PFSK-1 (cell line): ENCODE results near the gene PLPP6.

Source experiments
- POLR2AphosphoS5 ChIP-seq: IDR thresholded peaks from 2 replicates; pipeline ENCODE4 v1.6.1; 2012; ENCODE audit warnings: low read depth, mild to moderate bottlenecking, control low read depth, low read length, moderate library complexity
- TF ChIP-seq, protein P1 (sequence below), 2 experiments: IDR thresholded peaks; 2 replicates each; pipeline versions ENCODE4 v1.6.1 to v1.8.0; 2011 to 2012; ENCODE audit warnings: low read depth in 2 of 2, low read length in 2 of 2, control low read depth in 1 of 2, inconsistent platforms in 1 of 2, mild to moderate bottlenecking in 1 of 2, moderate library complexity in 1 of 2; ENCODE audit not compliant: insufficient read depth in 1 of 2

DNA sequence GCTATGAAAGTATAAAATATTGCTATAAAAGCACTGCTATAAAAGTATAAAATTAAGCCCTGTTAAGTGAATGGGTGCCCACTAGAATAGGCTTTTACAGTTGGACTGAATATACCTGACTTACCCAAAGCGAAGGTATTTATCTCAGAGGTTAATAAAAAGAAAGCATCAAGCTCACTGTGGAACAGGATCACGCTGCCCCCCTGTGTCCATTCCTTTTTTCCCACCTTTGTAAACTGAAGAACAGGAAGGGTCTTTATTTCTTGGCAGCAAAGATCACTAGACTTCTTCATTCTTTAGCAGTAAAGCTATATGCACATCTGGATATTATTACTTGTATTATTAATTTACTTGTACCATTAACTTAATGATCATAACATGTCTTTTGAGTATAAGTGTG is 22.1 kb upstream of the PLPP6 start:
- TF ChIP-seq POLR2AphosphoS5, result no peak
- TF ChIP-seq, protein P1, sequence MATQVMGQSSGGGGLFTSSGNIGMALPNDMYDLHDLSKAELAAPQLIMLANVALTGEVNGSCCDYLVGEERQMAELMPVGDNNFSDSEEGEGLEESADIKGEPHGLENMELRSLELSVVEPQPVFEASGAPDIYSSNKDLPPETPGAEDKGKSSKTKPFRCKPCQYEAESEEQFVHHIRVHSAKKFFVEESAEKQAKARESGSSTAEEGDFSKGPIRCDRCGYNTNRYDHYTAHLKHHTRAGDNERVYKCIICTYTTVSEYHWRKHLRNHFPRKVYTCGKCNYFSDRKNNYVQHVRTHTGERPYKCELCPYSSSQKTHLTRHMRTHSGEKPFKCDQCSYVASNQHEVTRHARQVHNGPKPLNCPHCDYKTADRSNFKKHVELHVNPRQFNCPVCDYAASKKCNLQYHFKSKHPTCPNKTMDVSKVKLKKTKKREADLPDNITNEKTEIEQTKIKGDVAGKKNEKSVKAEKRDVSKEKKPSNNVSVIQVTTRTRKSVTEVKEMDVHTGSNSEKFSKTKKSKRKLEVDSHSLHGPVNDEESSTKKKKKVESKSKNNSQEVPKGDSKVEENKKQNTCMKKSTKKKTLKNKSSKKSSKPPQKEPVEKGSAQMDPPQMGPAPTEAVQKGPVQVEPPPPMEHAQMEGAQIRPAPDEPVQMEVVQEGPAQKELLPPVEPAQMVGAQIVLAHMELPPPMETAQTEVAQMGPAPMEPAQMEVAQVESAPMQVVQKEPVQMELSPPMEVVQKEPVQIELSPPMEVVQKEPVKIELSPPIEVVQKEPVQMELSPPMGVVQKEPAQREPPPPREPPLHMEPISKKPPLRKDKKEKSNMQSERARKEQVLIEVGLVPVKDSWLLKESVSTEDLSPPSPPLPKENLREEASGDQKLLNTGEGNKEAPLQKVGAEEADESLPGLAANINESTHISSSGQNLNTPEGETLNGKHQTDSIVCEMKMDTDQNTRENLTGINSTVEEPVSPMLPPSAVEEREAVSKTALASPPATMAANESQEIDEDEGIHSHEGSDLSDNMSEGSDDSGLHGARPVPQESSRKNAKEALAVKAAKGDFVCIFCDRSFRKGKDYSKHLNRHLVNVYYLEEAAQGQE (IDR thresholded peaks at IDR 0.05; ENCODE audit: insufficient read depth in 1 of 2, low read depth in 2 of 2, low read length in 2 of 2), result no peak
